Measurements from ENCODE around the gene RPL13.
A peak's percentile ranks its signal among the peaks of the same experiment; 100 is the strongest.

Gene RPL13

GRCh38 chr16:89560378-89561141 lies at the start of gene RPL13:
RPL13 (plus strand) TSS chr16:89560682; CDS start chr16:89560960, 278 bp downstream.
- Histone ChIP-seq H3K9me3 (ENCODE audit: insufficient read depth, low read length) (no peaks in the 10 kb centered on the region), H3K4me3 (ENCODE audit: insufficient read depth, low read length, poor library complexity, severe bottlenecking) (peak within 1 kb of the TSS; percentile 72), H2AFZ (ENCODE audit: low read depth, low read length, severe bottlenecking) (peak within 1 kb of the TSS; percentile 58), H3K9me2 (replicated peaks; ENCODE audit: insufficient read depth, low read length) (no peaks in the 10 kb centered on the region), H3K4me2 (ENCODE audit: low read depth, low read length, poor library complexity, severe bottlenecking) (peak within 1 kb of the TSS; percentile 62), H3F3A (ENCODE audit: insufficient read depth) (peaks cover 49% of the 10 kb centered on the region), H3K79me2 (ENCODE audit: insufficient read depth, low read length) (peaks cover 21% of the 10 kb centered on the region), H3K36me3 (ENCODE audit: low read length) (peaks cover 31% of the 10 kb centered on the region), H3K27me3 (ENCODE audit: low read length) (no peaks in the 10 kb centered on the region), H4K20me1 (ENCODE audit: low read depth, low read length) (peaks cover 19% of the 10 kb centered on the region), H3K27ac (ENCODE audit: low read depth, low read length) (peak within 1 kb of the TSS; percentile 68), H3K9ac (ENCODE audit: low read length) (peak within 1 kb of the TSS; percentile 99)
- no peak for TF ChIP-seq CTCF (IDR thresholded peaks at IDR 0.05; ENCODE audit: insufficient read depth, low read length, poor library complexity, severe bottlenecking)
- no peak for TF ChIP-seq EZH2phosphoT487 (conservative IDR thresholded peaks at IDR 0.05; ENCODE audit: low read length)

DNA sequence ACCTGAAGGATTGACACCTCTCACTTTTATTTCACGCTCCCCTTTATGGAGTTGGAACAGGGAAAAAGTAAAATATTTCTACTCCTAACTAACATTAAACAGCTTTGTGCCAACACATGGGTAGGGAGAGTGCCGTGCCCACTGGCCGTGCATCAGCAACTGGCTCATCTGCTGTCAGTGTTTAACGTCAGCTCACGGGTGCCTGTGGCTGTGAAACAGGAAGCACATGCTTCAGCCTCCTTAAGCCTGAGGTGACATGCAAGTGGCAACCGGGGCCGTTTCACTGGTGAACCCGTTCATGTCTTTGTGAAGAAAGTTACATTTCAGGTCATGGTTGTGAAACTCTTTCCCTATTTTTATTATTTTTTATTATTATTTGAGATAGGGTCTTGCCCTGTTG lies 49.1 kb upstream of the RPL13 start:
- H3K36me3 ChIP-seq (ENCODE audit: low read length): 0 out of 2 replicates have a peak, but pooled peaks cover 2% of the 10 kb centered on the region

DNA sequence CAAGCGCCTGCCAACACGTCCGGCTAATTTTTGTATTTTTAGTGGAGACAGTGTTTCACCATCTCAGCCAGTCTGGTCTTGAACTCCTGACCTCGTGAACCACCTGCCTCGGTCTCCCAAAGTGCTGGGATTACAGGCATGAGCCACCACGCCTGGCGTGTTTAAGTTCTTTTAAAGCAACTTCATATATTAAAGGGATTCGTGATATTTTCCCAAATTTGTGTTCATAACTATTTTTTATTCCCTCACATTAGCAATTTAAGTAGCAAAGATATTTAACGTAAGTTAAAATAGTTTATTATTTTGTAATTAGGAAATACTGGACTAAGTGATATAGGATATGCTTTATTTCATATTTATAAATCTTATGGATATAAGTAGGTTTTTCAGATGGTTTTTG lies 48.0 kb upstream of the RPL13 start:
- peaks cover 10% of the 10 kb centered on the region for H3K79me2 ChIP-seq (ENCODE audit: insufficient read depth, low read length)

More for the DNA sequence above, 49.1 kb upstream of the RPL13 start:
- H3K9me3 ChIP-seq (ENCODE audit: insufficient read depth, low read length): no peaks in the 10 kb centered on the region
- H3K27ac ChIP-seq (ENCODE audit: low read depth, low read length): no peak overlapping the region
- H2AFZ ChIP-seq (ENCODE audit: low read depth, low read length, severe bottlenecking): no peak overlapping the region
- no peaks in the 10 kb centered on the region for H4K20me1 ChIP-seq (ENCODE audit: low read depth, low read length)
- no peaks in the 10 kb centered on the region for H3F3A ChIP-seq (ENCODE audit: insufficient read depth)
- no peaks in the 10 kb centered on the region for H3K27me3 ChIP-seq (ENCODE audit: low read length)
- H3K4me2 ChIP-seq (ENCODE audit: low read depth, low read length, poor library complexity, severe bottlenecking): no peak overlapping the region
- H3K79me2 ChIP-seq (ENCODE audit: insufficient read depth, low read length): peaks cover 10% of the 10 kb centered on the region
- H3K9ac ChIP-seq (ENCODE audit: low read length): no peak overlapping the region
- no peak overlapping the region for H3K4me3 ChIP-seq (ENCODE audit: insufficient read depth, low read length, poor library complexity, severe bottlenecking)
- no peak for TF ChIP-seq CTCF (IDR thresholded peaks at IDR 0.05; ENCODE audit: insufficient read depth, low read length, poor library complexity, severe bottlenecking)
- no peak for TF ChIP-seq EZH2phosphoT487 (conservative IDR thresholded peaks at IDR 0.05; ENCODE audit: low read length)
- no peaks in the 10 kb centered on the region for H3K9me2 ChIP-seq (replicated peaks; ENCODE audit: insufficient read depth, low read length)

More for the DNA sequence above, 48.0 kb upstream of the RPL13 start:
- H3K4me2 ChIP-seq (ENCODE audit: low read depth, low read length, poor library complexity, severe bottlenecking): no peak overlapping the region
- no peak for TF ChIP-seq CTCF (IDR thresholded peaks at IDR 0.05; ENCODE audit: insufficient read depth, low read length, poor library complexity, severe bottlenecking)
- no peak for TF ChIP-seq EZH2phosphoT487 (conservative IDR thresholded peaks at IDR 0.05; ENCODE audit: low read length)
- H3K36me3 ChIP-seq (ENCODE audit: low read length): 0 out of 2 replicates have a peak, but pooled peaks cover 2% of the 10 kb centered on the region
- H3F3A ChIP-seq (ENCODE audit: insufficient read depth): no peaks in the 10 kb centered on the region
- no peaks in the 10 kb centered on the region for H3K9me3 ChIP-seq (ENCODE audit: insufficient read depth, low read length)
- H4K20me1 ChIP-seq (ENCODE audit: low read depth, low read length): no peaks in the 10 kb centered on the region
- H3K27ac ChIP-seq (ENCODE audit: low read depth, low read length): no peak overlapping the region
- no peaks in the 10 kb centered on the region for H3K9me2 ChIP-seq (replicated peaks; ENCODE audit: insufficient read depth, low read length)
- no peak overlapping the region for H3K9ac ChIP-seq (ENCODE audit: low read length)
- no peak overlapping the region for H2AFZ ChIP-seq (ENCODE audit: low read depth, low read length, severe bottlenecking)
- no peak overlapping the region for H3K4me3 ChIP-seq (ENCODE audit: insufficient read depth, low read length, poor library complexity, severe bottlenecking)
- H3K27me3 ChIP-seq (ENCODE audit: low read length): no peaks in the 10 kb centered on the region

Measured in SU-DHL-6 (cell line).